Liver (tissue), 9 donors: ENCODE measurements around the gene HTR4. TPM values are rescaled to one million over a fixed set of nuclear protein-coding genes. Genes with fewer than 3 reads are reported as not detected.

Source experiments
- DNase-seq: peaks from one replicate; pipeline ENCODE4 v3.0.0-alpha.2; 2017; ENCODE audit warnings: low spot score
- H3K27ac ChIP-seq, 2 donors: one replicate each; pipeline ENCODE4 v1.7.0; 2013; ENCODE audit warnings: inconsistent platforms in 2 of 2, low read length in 2 of 2, control low read depth in 1 of 2, low read depth in 1 of 2, mild to moderate bottlenecking in 1 of 2
- H3K27me3 ChIP-seq, 4 donors: one replicate each; pipeline versions ENCODE4 v1.6.1 to v1.7.0; 2013; ENCODE audit warnings: low read length in 3 of 4, inconsistent platforms in 1 of 4, mild to moderate bottlenecking in 1 of 4, moderate library complexity in 1 of 4; ENCODE audit not compliant: control insufficient read depth in 4 of 4, insufficient read depth in 4 of 4
- H3K36me3 ChIP-seq, 4 donors: one replicate each; pipeline versions ENCODE4 v1.6.1 to v1.7.0; 2013; ENCODE audit warnings: low read length in 3 of 4, mild to moderate bottlenecking in 3 of 4, low read depth in 1 of 4, moderate library complexity in 1 of 4; ENCODE audit not compliant: control insufficient read depth in 4 of 4, insufficient read depth in 3 of 4
- H3K4me1 ChIP-seq, 4 donors: one replicate each; pipeline versions ENCODE4 v1.6.1 to v1.7.0; 2013; ENCODE audit warnings: low read length in 3 of 4, mild to moderate bottlenecking in 3 of 4, moderate library complexity in 1 of 4; ENCODE audit not compliant: control insufficient read depth in 4 of 4, insufficient read depth in 4 of 4
- H3K4me3 ChIP-seq, 3 donors: one replicate each; pipeline versions ENCODE4 v1.6.1 to v1.7.0; 2013; ENCODE audit warnings: low read length in 3 of 3, control low read depth in 1 of 3, low read depth in 1 of 3, mild to moderate bottlenecking in 1 of 3
- H3K9ac ChIP-seq, 2 donors: one replicate each; pipeline ENCODE4 v1.7.0; 2013; ENCODE audit warnings: low read length in 2 of 2, mild to moderate bottlenecking in 2 of 2, moderate library complexity in 2 of 2, control low read depth in 1 of 2, low read depth in 1 of 2
- H3K9me3 ChIP-seq, 4 donors: one replicate each; pipeline versions ENCODE4 v1.6.1 to v1.7.0; 2013; ENCODE audit warnings: low read length in 3 of 4; ENCODE audit not compliant: control insufficient read depth in 4 of 4
- EGR1 ChIP-seq, 2 donors: IDR thresholded peaks; 2 replicates each; pipeline ENCODE4 v1.6.1; 2016 to 2018; ENCODE audit warnings: antibody characterized with exemption in 2 of 2, low read depth in 2 of 2
- FOXA1 ChIP-seq: IDR thresholded peaks from 2 replicates; pipeline ENCODE4 v1.6.1; 2016; ENCODE audit warnings: antibody characterized with exemption
- FOXA2 ChIP-seq: IDR thresholded peaks from 2 replicates; pipeline ENCODE4 v1.6.1; 2016; ENCODE audit warnings: antibody characterized with exemption
- GABPA ChIP-seq, 2 donors: IDR thresholded peaks in 1 of 2; conservative IDR thresholded peaks in 1 of 2; 2 replicates each; pipeline ENCODE4 v1.6.1; 2016; ENCODE audit warnings: antibody characterized with exemption in 2 of 2, mild to moderate bottlenecking in 1 of 2, moderate library complexity in 1 of 2
- HNF4G ChIP-seq: IDR thresholded peaks from 2 replicates; pipeline ENCODE4 v1.6.1; 2016; ENCODE audit warnings: antibody characterized with exemption
- JUND ChIP-seq, 2 donors: IDR thresholded peaks; 2 replicates each; pipeline ENCODE4 v1.6.1; 2016; ENCODE audit warnings: antibody characterized with exemption in 2 of 2
- NR2F2 ChIP-seq: IDR thresholded peaks from 2 replicates; pipeline ENCODE4 v1.6.1; 2016; ENCODE audit warnings: antibody characterized with exemption
- RAD21 ChIP-seq, 2 donors: IDR thresholded peaks; 2 replicates each; pipeline ENCODE4 v1.6.1; 2016; ENCODE audit warnings: antibody characterized with exemption in 2 of 2, mild to moderate bottlenecking in 2 of 2
- RXRA ChIP-seq, 2 donors: IDR thresholded peaks; 2 replicates each; pipeline ENCODE4 v1.6.1; 2017 to 2018; ENCODE audit warnings: antibody characterized with exemption in 2 of 2, mild to moderate bottlenecking in 1 of 2
- SP1 ChIP-seq: IDR thresholded peaks from 2 replicates; pipeline ENCODE4 v1.6.1; 2018; ENCODE audit warnings: antibody characterized with exemption, mild to moderate bottlenecking
- YY1 ChIP-seq: IDR thresholded peaks from 2 replicates; pipeline ENCODE4 v1.6.1; 2016; ENCODE audit warnings: antibody characterized with exemption, mild to moderate bottlenecking
- WGBS: extraction: QIAGEN DNeasy Blood & Tissue Kit; methylation state at CpG from one replicate; pipeline ENCODE4 v1.1.7; 2013; 5-methylcytosine and 5-hydroxymethylcytosine counted together
- polyA plus RNA-seq, 2 donors: library from polyadenylated mRNA; stranded (reverse) in 1 of 2; unstranded in 1 of 2; fragments of 200-250 nt in 1 of 2; fragments of >200 nt in 1 of 2; fragmentation: Nextera tagmentation in 1 of 2; extraction: Ambion mirVana in 1 of 2; gene quantifications; one replicate each; pipeline versions ENCODE4 v1.2.1 to v1.2.3, GENCODE V29; 2013 to 2015
- total RNA-seq, 2 donors: library from RNA; depleted of rRNA; stranded (reverse); fragments of >200 nt; gene quantifications; one replicate each; pipeline ENCODE4 v1.2.3, GENCODE V29; 2014
- TF ChIP-seq, protein P1 (sequence below): IDR thresholded peaks from 2 replicates; pipeline ENCODE4 v1.6.1; 2016; ENCODE audit warnings: antibody characterized with exemption, mild to moderate bottlenecking
- TF ChIP-seq, protein P2 (sequence below): fragments of 150-350 bp; IDR thresholded peaks from 2 replicates; pipeline ENCODE4 v1.5.1; 2017; ENCODE audit warnings: improper control_type of control experiment, low read depth, low read length; ENCODE audit not compliant: missing input control
- TF ChIP-seq, protein P3 (sequence below): IDR thresholded peaks from 2 replicates; pipeline ENCODE4 v1.6.1; 2016; ENCODE audit warnings: antibody characterized with exemption
- TF ChIP-seq, protein P4 (sequence below): IDR thresholded peaks from 2 replicates; pipeline ENCODE4 v1.6.1; 2016; ENCODE audit warnings: antibody characterized with exemption
- TF ChIP-seq, protein P5 (sequence below): IDR thresholded peaks from 2 replicates; pipeline ENCODE4 v1.6.1; 2016; ENCODE audit warnings: antibody characterized with exemption
- donor health status: healthy.
- donor health status: healthy.
- donor health status: healthy.
- donor health status: healthy.
- donor health status: healthy.

Gene HTR4
- total and polyA plus RNA-seq, 4 donors, result 0.19 to 2.4 (median 0.98) TPM

DNA sequence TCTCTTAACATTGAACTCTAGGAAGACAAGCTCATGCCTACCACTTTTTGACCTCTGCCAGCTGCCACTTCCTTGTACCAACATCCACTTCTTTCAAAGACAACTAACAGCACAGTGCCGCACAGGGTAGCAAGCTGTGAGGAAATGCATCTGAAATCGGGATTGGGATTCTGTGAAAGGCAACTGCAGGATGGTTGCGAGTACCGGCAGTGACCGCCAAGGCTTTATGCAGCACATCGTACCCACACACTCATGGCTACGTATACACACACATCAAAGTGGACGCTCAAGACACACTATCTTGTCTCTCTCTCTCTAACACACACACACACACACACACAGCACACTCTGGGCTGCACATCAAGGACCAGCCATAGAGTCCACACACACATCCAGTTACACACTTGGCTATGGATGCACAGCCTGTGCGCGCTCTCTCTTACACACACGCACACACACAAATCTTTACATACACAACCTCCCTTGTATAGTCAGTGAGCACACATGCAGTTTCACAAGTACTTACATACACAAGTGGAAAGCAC lies 964 bp downstream of the HTR4 start:
- H3K27me3 ChIP-seq, result no peaks in the 10 kb centered on the region
- no peaks in the 10 kb centered on the region for H3K9me3 ChIP-seq
- WGBS, result 87% methylated on average over 11 of the region's 11 CpGs
- DNase-seq, result no peak
- TF ChIP-seq, protein P1, sequence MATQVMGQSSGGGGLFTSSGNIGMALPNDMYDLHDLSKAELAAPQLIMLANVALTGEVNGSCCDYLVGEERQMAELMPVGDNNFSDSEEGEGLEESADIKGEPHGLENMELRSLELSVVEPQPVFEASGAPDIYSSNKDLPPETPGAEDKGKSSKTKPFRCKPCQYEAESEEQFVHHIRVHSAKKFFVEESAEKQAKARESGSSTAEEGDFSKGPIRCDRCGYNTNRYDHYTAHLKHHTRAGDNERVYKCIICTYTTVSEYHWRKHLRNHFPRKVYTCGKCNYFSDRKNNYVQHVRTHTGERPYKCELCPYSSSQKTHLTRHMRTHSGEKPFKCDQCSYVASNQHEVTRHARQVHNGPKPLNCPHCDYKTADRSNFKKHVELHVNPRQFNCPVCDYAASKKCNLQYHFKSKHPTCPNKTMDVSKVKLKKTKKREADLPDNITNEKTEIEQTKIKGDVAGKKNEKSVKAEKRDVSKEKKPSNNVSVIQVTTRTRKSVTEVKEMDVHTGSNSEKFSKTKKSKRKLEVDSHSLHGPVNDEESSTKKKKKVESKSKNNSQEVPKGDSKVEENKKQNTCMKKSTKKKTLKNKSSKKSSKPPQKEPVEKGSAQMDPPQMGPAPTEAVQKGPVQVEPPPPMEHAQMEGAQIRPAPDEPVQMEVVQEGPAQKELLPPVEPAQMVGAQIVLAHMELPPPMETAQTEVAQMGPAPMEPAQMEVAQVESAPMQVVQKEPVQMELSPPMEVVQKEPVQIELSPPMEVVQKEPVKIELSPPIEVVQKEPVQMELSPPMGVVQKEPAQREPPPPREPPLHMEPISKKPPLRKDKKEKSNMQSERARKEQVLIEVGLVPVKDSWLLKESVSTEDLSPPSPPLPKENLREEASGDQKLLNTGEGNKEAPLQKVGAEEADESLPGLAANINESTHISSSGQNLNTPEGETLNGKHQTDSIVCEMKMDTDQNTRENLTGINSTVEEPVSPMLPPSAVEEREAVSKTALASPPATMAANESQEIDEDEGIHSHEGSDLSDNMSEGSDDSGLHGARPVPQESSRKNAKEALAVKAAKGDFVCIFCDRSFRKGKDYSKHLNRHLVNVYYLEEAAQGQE, result no peak
- TF ChIP-seq NR2F2, result no peak
- TF ChIP-seq RAD21 (IDR thresholded peaks at IDR 0.05), result no peak
- TF ChIP-seq RXRA (IDR thresholded peaks at IDR 0.05), result no peak
- TF ChIP-seq, protein P2, sequence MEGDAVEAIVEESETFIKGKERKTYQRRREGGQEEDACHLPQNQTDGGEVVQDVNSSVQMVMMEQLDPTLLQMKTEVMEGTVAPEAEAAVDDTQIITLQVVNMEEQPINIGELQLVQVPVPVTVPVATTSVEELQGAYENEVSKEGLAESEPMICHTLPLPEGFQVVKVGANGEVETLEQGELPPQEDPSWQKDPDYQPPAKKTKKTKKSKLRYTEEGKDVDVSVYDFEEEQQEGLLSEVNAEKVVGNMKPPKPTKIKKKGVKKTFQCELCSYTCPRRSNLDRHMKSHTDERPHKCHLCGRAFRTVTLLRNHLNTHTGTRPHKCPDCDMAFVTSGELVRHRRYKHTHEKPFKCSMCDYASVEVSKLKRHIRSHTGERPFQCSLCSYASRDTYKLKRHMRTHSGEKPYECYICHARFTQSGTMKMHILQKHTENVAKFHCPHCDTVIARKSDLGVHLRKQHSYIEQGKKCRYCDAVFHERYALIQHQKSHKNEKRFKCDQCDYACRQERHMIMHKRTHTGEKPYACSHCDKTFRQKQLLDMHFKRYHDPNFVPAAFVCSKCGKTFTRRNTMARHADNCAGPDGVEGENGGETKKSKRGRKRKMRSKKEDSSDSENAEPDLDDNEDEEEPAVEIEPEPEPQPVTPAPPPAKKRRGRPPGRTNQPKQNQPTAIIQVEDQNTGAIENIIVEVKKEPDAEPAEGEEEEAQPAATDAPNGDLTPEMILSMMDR, result no peak
- TF ChIP-seq, protein P3, sequence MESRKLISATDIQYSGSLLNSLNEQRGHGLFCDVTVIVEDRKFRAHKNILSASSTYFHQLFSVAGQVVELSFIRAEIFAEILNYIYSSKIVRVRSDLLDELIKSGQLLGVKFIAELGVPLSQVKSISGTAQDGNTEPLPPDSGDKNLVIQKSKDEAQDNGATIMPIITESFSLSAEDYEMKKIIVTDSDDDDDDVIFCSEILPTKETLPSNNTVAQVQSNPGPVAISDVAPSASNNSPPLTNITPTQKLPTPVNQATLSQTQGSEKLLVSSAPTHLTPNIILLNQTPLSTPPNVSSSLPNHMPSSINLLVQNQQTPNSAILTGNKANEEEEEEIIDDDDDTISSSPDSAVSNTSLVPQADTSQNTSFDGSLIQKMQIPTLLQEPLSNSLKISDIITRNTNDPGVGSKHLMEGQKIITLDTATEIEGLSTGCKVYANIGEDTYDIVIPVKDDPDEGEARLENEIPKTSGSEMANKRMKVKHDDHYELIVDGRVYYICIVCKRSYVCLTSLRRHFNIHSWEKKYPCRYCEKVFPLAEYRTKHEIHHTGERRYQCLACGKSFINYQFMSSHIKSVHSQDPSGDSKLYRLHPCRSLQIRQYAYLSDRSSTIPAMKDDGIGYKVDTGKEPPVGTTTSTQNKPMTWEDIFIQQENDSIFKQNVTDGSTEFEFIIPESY, result no peak
- TF ChIP-seq FOXA2, result no peak
- TF ChIP-seq SP1, result no peak
- no peak for TF ChIP-seq GABPA (IDR thresholded peaks at IDR 0.05 in 1 of 2, conservative IDR thresholded peaks at IDR 0.05 in 1 of 2)
- TF ChIP-seq FOXA1, result no peak
- no peak for TF ChIP-seq JUND (IDR thresholded peaks at IDR 0.05)
- TF ChIP-seq, protein P4, sequence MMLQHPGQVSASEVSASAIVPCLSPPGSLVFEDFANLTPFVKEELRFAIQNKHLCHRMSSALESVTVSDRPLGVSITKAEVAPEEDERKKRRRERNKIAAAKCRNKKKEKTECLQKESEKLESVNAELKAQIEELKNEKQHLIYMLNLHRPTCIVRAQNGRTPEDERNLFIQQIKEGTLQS, result no peak
- no peak for TF ChIP-seq EGR1 (IDR thresholded peaks at IDR 0.05; ENCODE audit: low read depth in 2 of 2)
- TF ChIP-seq, protein P5, sequence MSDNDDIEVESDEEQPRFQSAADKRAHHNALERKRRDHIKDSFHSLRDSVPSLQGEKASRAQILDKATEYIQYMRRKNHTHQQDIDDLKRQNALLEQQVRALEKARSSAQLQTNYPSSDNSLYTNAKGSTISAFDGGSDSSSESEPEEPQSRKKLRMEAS, result no peak
- H3K36me3 ChIP-seq, result no peaks in the 10 kb centered on the region
- no peak overlapping the region for H3K27ac ChIP-seq
- H3K4me3 ChIP-seq, result no peak overlapping the region
- no peak overlapping the region for H3K9ac ChIP-seq
- H3K4me1 ChIP-seq, result peaks cover 3 to 9% (median 7%) of the 10 kb centered on the region in 4 donors

DNA sequence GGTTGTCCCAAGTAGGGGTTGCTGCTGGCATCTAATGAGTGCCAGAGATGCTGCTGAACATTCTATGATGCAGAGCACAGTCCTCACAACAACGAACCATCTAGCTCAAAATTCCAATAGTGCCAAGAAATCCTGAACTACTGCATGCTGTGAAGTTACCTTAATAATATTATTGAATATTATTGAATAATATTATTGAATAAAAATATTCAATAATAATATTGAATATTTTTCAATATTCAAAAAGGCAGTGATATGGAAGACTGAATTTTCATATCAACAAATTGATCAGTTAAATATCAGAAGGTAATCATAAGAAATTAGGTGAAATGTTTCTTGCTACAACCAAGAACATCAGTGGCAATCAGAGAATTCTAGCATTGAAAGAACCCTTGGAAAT lies 2.8 kb downstream of the HTR4 start:
- peaks cover 3 to 9% (median 7%) of the 10 kb centered on the region in 4 donors for H3K4me1 ChIP-seq
- no peak overlapping the region for H3K9ac ChIP-seq
- H3K27ac ChIP-seq, result no peak overlapping the region
- H3K4me3 ChIP-seq, result no peak overlapping the region
- H3K27me3 ChIP-seq, result no peaks in the 10 kb centered on the region
- whole genome bisulfite sequencing, result 85% methylated on average over 1 of the region's 1 CpG
- H3K9me3 ChIP-seq, result no peaks in the 10 kb centered on the region
- no peaks in the 10 kb centered on the region for H3K36me3 ChIP-seq
- no peak for DNase-seq
- TF ChIP-seq GABPA (IDR thresholded peaks at IDR 0.05 in 1 of 2, conservative IDR thresholded peaks at IDR 0.05 in 1 of 2) (no peak), FOXA2 (no peak), HNF4G (no peak), FOXA1 (no peak), YY1 (no peak), SP1 (no peak), RAD21 (IDR thresholded peaks at IDR 0.05) (no peak)
- TF ChIP-seq, protein P1, result no peak
